B cell (primary cell): ENCODE results near the gene CEP170. TPM values are rescaled to one million over a fixed set of nuclear protein-coding genes. Genes with fewer than 3 reads are reported as not detected.
"Not testable (repeated sequence)": the region's sequence is repeated elsewhere in the genome, so short reads cannot be mapped to it uniquely, and the experiment has no call there.

Experiments used
- ATAC-seq: fragments of 200-7000 bp; cut with Tn5 transposase; one replicate; pipeline ENCODE4 v1.10.0; 2021; ENCODE audit warnings: low read depth, mild to moderate bottlenecking, moderate number of reproducible peaks, moderate library complexity
- CTCF ChIA-PET: fragments of 350-600 bp; sonication (Branson Sonifier 250); formaldehyde crosslinking; loops from one replicate; lab custom pipeline; 2021; ENCODE audit warnings: antibody characterized with exemption, inconsistent platforms; lab: Charles Lee
- POLR2A ChIA-PET: fragments of 350-600 bp; sonication (Branson Sonifier 250); formaldehyde crosslinking; loops from one replicate; lab custom pipeline; 2021; ENCODE audit warnings: antibody characterized with exemption; lab: Charles Lee
- DNase-seq: peaks from one replicate; pipeline ENCODE4 v3.0.0; 2013
- H2AFZ ChIP-seq: 2 replicates; pipeline ENCODE4 v1.6.1; 2012; ENCODE audit warnings: mild to moderate bottlenecking, low read depth, low read length; ENCODE audit not compliant: insufficient read depth, poor library complexity, severe bottlenecking
- H3K27ac ChIP-seq, 2 donors: 1 replicate in 1 of 2; 2 replicates in 1 of 2; pipeline ENCODE4 v1.5.1; 2012 to 2013; ENCODE audit warnings: low read length in 2 of 2, mild to moderate bottlenecking in 2 of 2, moderate library complexity in 1 of 2
- H3K27me3 ChIP-seq, 4 experiments: fragments of 200-600 bp in 1 of 4; sonication (generic) in 1 of 4; replicated peaks in 1 of 4; 1 replicate in 2 of 4; 2 replicates in 2 of 4; pipeline versions ENCODE4 v1.6.1 to v1.7.0; 2013 to 2016; ENCODE audit warnings: low read length in 3 of 4, mild to moderate bottlenecking in 2 of 4, mixed read lengths in 1 of 4, moderate library complexity in 1 of 4; ENCODE audit not compliant: insufficient read depth in 4 of 4, control insufficient read depth in 3 of 4; ENCODE audit errors: control extremely low read depth in 1 of 4
- H3K36me3 ChIP-seq, 2 experiments: replicated peaks in 1 of 2; 1 replicate in 1 of 2; 2 replicates in 1 of 2; pipeline versions ENCODE4 v1.6.1 to v1.7.1; 2013; ENCODE audit warnings: low read length in 1 of 2; ENCODE audit not compliant: insufficient read depth in 2 of 2, control insufficient read depth in 1 of 2; ENCODE audit errors: control extremely low read depth in 1 of 2, extremely low read depth in 1 of 2
- H3K4me1 ChIP-seq, 2 donors: fragments of 200-600 bp in 1 of 2; sonication (generic) in 1 of 2; 1 replicate in 1 of 2; 2 replicates in 1 of 2; pipeline versions ENCODE4 v1.5.1 to v1.6.1; 2013 to 2017; ENCODE audit warnings: low read length in 2 of 2; ENCODE audit not compliant: control insufficient read depth in 2 of 2, insufficient read depth in 2 of 2
- H3K4me2 ChIP-seq: replicated peaks from 2 replicates; pipeline ENCODE3; 2012; ENCODE audit warnings: mild to moderate bottlenecking, low read depth, low read length; ENCODE audit not compliant: poor library complexity, severe bottlenecking
- H3K4me3 ChIP-seq, 5 experiments: fragments of 200-600 bp in 1 of 5; sonication (generic) in 1 of 5; 1 replicate in 3 of 5; 2 replicates in 2 of 5; pipeline versions ENCODE4 v1.5.1 to v1.7.0; 2011 to 2016; ENCODE audit warnings: low read length in 4 of 5, mild to moderate bottlenecking in 4 of 5, low read depth in 2 of 5, control low read depth in 1 of 5, moderate library complexity in 1 of 5; ENCODE audit not compliant: insufficient read depth in 1 of 5; ENCODE audit errors: control extremely low read depth in 1 of 5, extremely low read depth in 1 of 5
- H3K79me2 ChIP-seq: fragments of 200-600 bp; sonication (generic); one replicate; pipeline ENCODE4 v1.6.0; 2016; ENCODE audit warnings: low read length; ENCODE audit not compliant: control insufficient read depth, insufficient read depth
- H3K9ac ChIP-seq: fragments of 200-600 bp; sonication (generic); 2 replicates; pipeline ENCODE4 v1.6.1; 2017; ENCODE audit warnings: mild to moderate bottlenecking, low read length, moderate library complexity
- H3K9me3 ChIP-seq, 3 donors: one replicate each; pipeline versions ENCODE4 v1.6.1 to v1.7.1; 2013; ENCODE audit warnings: low read length in 2 of 3; ENCODE audit not compliant: control insufficient read depth in 2 of 3, insufficient read depth in 1 of 3; ENCODE audit errors: control extremely low read depth in 1 of 3
- H4K20me1 ChIP-seq: 2 replicates; pipeline ENCODE4 v1.6.0; 2012; ENCODE audit warnings: mild to moderate bottlenecking, low read length; ENCODE audit not compliant: insufficient read depth, control insufficient read depth, poor library complexity, severe bottlenecking
- H3K27ac Mint-ChIP-seq: one replicate; pipeline ENCODE4 v1.8.0; 2021; ENCODE audit warnings: mixed read lengths
- H3K27me3 Mint-ChIP-seq: one replicate; pipeline ENCODE4 v1.8.0; 2021; ENCODE audit warnings: mixed read lengths
- H3K4me1 Mint-ChIP-seq: one replicate; pipeline ENCODE4 v1.8.0; 2021; ENCODE audit warnings: mixed read lengths
- H3K4me3 Mint-ChIP-seq: one replicate; pipeline ENCODE4 v1.8.0; 2021; ENCODE audit warnings: mixed read lengths
- H3K9me3 Mint-ChIP-seq: one replicate; pipeline ENCODE4 v1.8.0; 2022; ENCODE audit warnings: mixed read lengths; ENCODE audit not compliant: insufficient read depth
- WGBS: methylation state at CpG from one replicate; pipeline ENCODE4 v1.1.5; 2013; ENCODE audit warnings: missing lambda C conversion rate; ENCODE audit not compliant: insufficient coverage; 5-methylcytosine and 5-hydroxymethylcytosine counted together
- intact Hi-C: fragments of 100-400 bp; cut with micrococcal nuclease; formaldehyde crosslinking; loops from one replicate; pipeline ENCODE4 v1.10.0; 2022
- polyA plus RNA-seq: library from polyadenylated mRNA; depleted of rRNA; stranded (reverse); fragments of >200 nt; gene quantifications from 2 replicates; pipeline ENCODE4 v1.2.3, GENCODE V29; 2012
- total RNA-seq, 2 donors: library from RNA; stranded (reverse); fragments of 120-200 nt in 1 of 2; gene quantifications; 1 replicate in 1 of 2; 2 replicates in 1 of 2; pipeline versions ENCODE4 v1.2.3 to v1.2.4, GENCODE V29; 2013 to 2022

Gene CEP170
- total and polyA plus RNA-seq, 2 donors (not counting 1 experiment from before 2014, with no cell fraction given) = 27.3 to 145 TPM

DNA sequence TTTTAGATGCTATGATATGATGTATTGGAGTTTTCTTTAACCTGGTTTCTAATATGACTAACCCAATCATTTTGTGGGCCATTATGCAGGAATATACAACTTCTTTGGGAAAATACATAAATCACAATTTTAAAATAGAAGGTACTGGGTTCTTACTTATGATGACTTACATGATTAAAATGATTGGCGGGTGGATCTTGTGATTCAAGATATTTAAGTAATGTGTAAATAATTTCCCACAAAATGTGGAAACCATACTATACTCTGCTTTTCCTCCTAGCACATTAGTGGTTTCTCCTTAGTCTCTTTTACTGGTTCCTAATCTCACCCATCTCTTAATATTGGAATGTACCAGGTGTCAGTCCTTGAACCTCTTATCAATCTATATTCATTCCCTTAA lies 50.7 kb downstream of the CEP170 start:
- H3K4me3 ChIP-seq, H3K36me3 ChIP-seq, intact Hi-C loops, H3K4me1 ChIP-seq, H2AFZ ChIP-seq, H3K9me3 ChIP-seq, H3K4me2 ChIP-seq, H4K20me1 ChIP-seq, H3K4me3 Mint-ChIP-seq, H3K9me3 Mint-ChIP-seq, H3K9ac ChIP-seq, H3K4me1 Mint-ChIP-seq, CTCF ChIA-PET, DNase-seq, H3K27me3 ChIP-seq, H3K79me2 ChIP-seq, H3K27ac ChIP-seq, H3K27ac Mint-ChIP-seq, POLR2A ChIA-PET, ATAC-seq, H3K27me3 Mint-ChIP-seq: not testable (repeated sequence)
- WGBS = no CpG with 5 or more reads among the region's 1 CpG

GRCh38 chr1:243203196-243203595 lies 51.9 kb downstream of the CEP170 start:
- no CpG with 5 or more reads among the region's 4 CpGs for WGBS
- ATAC-seq, CTCF ChIA-PET, DNase-seq, H3K4me1 Mint-ChIP-seq, H3K36me3 ChIP-seq, POLR2A ChIA-PET, H3K4me2 ChIP-seq, H2AFZ ChIP-seq, intact Hi-C loops, H3K9ac ChIP-seq, H3K9me3 ChIP-seq, H3K9me3 Mint-ChIP-seq, H3K27ac Mint-ChIP-seq, H3K27ac ChIP-seq, H3K79me2 ChIP-seq, H3K4me3 ChIP-seq, H3K4me1 ChIP-seq, H3K27me3 Mint-ChIP-seq, H3K27me3 ChIP-seq, H4K20me1 ChIP-seq, H3K4me3 Mint-ChIP-seq: not testable (repeated sequence)

GRCh38 chr1:243201316-243201715 lies 53.8 kb downstream of the CEP170 start:
- H3K79me2 ChIP-seq, H3K27me3 ChIP-seq, H3K27ac ChIP-seq, H3K4me1 Mint-ChIP-seq, DNase-seq, POLR2A ChIA-PET, H3K4me2 ChIP-seq, H2AFZ ChIP-seq, H3K27ac Mint-ChIP-seq, intact Hi-C loops, ATAC-seq, CTCF ChIA-PET, H3K9ac ChIP-seq, H3K27me3 Mint-ChIP-seq, H4K20me1 ChIP-seq, H3K4me1 ChIP-seq, H3K4me3 Mint-ChIP-seq, H3K9me3 ChIP-seq, H3K4me3 ChIP-seq, H3K9me3 Mint-ChIP-seq: not testable (repeated sequence)
- peaks cover under 1 to 20% of the 10 kb centered on the region in 2 experiments for H3K36me3 ChIP-seq
- no CpG with 5 or more reads among the region's 2 CpGs for WGBS

GRCh38 chr1:243197524-243197923 lies 57.6 kb downstream of the CEP170 start:
- H2AFZ ChIP-seq, H3K9ac ChIP-seq, H3K27ac Mint-ChIP-seq, H3K27me3 Mint-ChIP-seq, H3K4me1 ChIP-seq, intact Hi-C loops, H3K4me2 ChIP-seq, H3K4me1 Mint-ChIP-seq, ATAC-seq, DNase-seq, H3K9me3 Mint-ChIP-seq, CTCF ChIA-PET, H3K27ac ChIP-seq, H3K9me3 ChIP-seq, H3K4me3 ChIP-seq, H3K27me3 ChIP-seq, POLR2A ChIA-PET, H4K20me1 ChIP-seq, H3K4me3 Mint-ChIP-seq, H3K79me2 ChIP-seq: not testable (repeated sequence)
- no CpG with 5 or more reads among the region's 6 CpGs for WGBS
- H3K36me3 ChIP-seq = peaks cover 1 to 18% of the 10 kb centered on the region in 2 experiments
